PC-9 (cell line): Measurements from ENCODE around the gene MYBPH. TPM values are rescaled to one million over a fixed set of nuclear protein-coding genes. Genes with fewer than 3 reads are reported as not detected.

Experiments used
- BruUV-seq: library from RNA; stranded (reverse); fragments of 400-500 nt; replicated peaks from 2 replicates; lab custom pipeline; 2021; lab: Mats Ljungman, UMichigan
- CTCF ChIA-PET: fragments of 300-600 bp; sonication (Branson Sonifier 250); formaldehyde crosslinking; loops from one replicate; lab custom pipeline; 2022; ENCODE audit warnings: antibody characterized with exemption; lab: Charles Lee
- POLR2A ChIA-PET: fragments of 300-600 bp; sonication (Branson Sonifier 250); formaldehyde crosslinking; loops from one replicate; lab custom pipeline; 2022; ENCODE audit warnings: antibody characterized with exemption; ENCODE audit not compliant: unreplicated experiment; lab: Charles Lee
- DNase-seq, 2 experiments: peaks; one replicate each; pipeline versions ENCODE4 v3.0.0 to v3.0.0-alpha.2; 2015 to 2022; ENCODE audit warnings: mixed read lengths in 1 of 2
- H2AFZ ChIP-seq: fragments of 200-600 bp; sonication (generic); 2 replicates; pipeline ENCODE4 v1.8.1; 2017; ENCODE audit warnings: antibody characterized with exemption
- H3F3A ChIP-seq: fragments of 200-600 bp; sonication (generic); 2 replicates; pipeline ENCODE4 v1.8.1; 2017; ENCODE audit warnings: antibody characterized with exemption, mild to moderate bottlenecking, low read depth; ENCODE audit not compliant: insufficient read depth
- H3K27ac ChIP-seq: fragments of 200-600 bp; sonication (generic); 2 replicates; pipeline ENCODE4 v1.6.1; 2016; ENCODE audit warnings: mixed run types
- H3K27me3 ChIP-seq: fragments of 200-600 bp; sonication (generic); 2 replicates; pipeline ENCODE4 v1.6.1; 2016; ENCODE audit warnings: low read depth, mixed run types; ENCODE audit not compliant: insufficient read depth
- H3K36me3 ChIP-seq: fragments of 200-600 bp; sonication (generic); 2 replicates; pipeline ENCODE4 v1.6.1; 2016; ENCODE audit warnings: low read depth, mixed run types
- H3K4me1 ChIP-seq: fragments of 200-600 bp; sonication (generic); replicated peaks from 2 replicates; pipeline ENCODE4 v1.6.1; 2016; ENCODE audit warnings: mixed run types; ENCODE audit not compliant: insufficient read depth
- H3K4me2 ChIP-seq: fragments of 200-600 bp; sonication (generic); 2 replicates; pipeline ENCODE4 v1.6.1; 2017; ENCODE audit warnings: mixed run types
- H3K4me3 ChIP-seq: fragments of 200-600 bp; sonication (generic); 2 replicates; pipeline ENCODE4 v1.6.1; 2016; ENCODE audit warnings: mixed run types
- H3K79me2 ChIP-seq: fragments of 200-600 bp; sonication (generic); 2 replicates; pipeline ENCODE4 v1.6.1; 2017; ENCODE audit warnings: low read depth, mixed run types
- H3K9me2 ChIP-seq: fragments of 200-600 bp; sonication (generic); 2 replicates; pipeline ENCODE4 v1.8.1; 2017; ENCODE audit warnings: mild to moderate bottlenecking; ENCODE audit not compliant: insufficient read depth
- H3K9me3 ChIP-seq: fragments of 200-600 bp; sonication (generic); 2 replicates; pipeline ENCODE4 v1.8.1; 2016; ENCODE audit warnings: low read depth; ENCODE audit not compliant: insufficient read depth
- H4K20me1 ChIP-seq: fragments of 200-600 bp; sonication (generic); 2 replicates; pipeline ENCODE4 v1.8.1; 2017; ENCODE audit not compliant: insufficient read depth
- EZH2 ChIP-seq: fragments of 200-600 bp; sonication (generic); IDR thresholded peaks from 2 replicates; pipeline ENCODE4 v1.8.0; 2017; ENCODE audit warnings: antibody characterized with exemption, low read depth
- intact Hi-C: fragments of 100-400 bp; cut with micrococcal nuclease; formaldehyde crosslinking; loops from one replicate; pipeline ENCODE4 v1.10.0; 2022; ENCODE audit not compliant: unreplicated experiment
- total RNA-seq: library from RNA; stranded (reverse); gene quantifications from 2 replicates; pipeline ENCODE4 v1.2.3, GENCODE V29; 2021
- TF ChIP-seq, protein P1 (sequence below): fragments of 200-600 bp; sonication (generic); conservative IDR thresholded peaks from 2 replicates; pipeline ENCODE4 v1.6.1; 2017; ENCODE audit warnings: mixed run types, antibody characterized with exemption, mild to moderate bottlenecking, moderate library complexity

The MYBPH gene
- total RNA-seq, 1 experiment from 2014 or later = not detected

DNA sequence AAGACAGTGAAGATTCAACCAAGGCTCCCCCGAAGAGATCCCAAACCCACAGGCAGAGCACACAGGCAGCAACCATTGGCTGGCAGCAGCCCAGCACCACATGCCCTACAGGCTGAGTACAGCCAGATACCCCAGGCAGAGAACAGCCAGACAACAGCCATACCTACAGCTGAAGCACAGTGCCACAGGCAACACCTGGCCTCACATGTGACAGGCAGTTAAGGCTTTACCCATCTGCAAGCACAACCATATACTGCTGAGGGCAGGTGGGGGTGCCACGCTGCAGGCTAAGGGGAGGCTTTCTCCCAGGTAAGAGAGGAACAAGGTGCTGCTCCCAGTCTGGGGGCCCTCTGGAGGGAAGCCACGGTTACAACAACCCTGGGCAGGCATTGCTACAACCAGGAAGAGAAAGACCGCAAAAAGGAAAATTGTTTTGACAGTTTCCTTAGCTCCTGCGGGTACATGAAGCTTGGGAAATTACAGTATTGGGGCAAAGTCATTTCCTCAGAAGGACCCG is 41.6 kb upstream of the MYBPH start:
- no peak for TF ChIP-seq EZH2
- TF ChIP-seq, protein P1, sequence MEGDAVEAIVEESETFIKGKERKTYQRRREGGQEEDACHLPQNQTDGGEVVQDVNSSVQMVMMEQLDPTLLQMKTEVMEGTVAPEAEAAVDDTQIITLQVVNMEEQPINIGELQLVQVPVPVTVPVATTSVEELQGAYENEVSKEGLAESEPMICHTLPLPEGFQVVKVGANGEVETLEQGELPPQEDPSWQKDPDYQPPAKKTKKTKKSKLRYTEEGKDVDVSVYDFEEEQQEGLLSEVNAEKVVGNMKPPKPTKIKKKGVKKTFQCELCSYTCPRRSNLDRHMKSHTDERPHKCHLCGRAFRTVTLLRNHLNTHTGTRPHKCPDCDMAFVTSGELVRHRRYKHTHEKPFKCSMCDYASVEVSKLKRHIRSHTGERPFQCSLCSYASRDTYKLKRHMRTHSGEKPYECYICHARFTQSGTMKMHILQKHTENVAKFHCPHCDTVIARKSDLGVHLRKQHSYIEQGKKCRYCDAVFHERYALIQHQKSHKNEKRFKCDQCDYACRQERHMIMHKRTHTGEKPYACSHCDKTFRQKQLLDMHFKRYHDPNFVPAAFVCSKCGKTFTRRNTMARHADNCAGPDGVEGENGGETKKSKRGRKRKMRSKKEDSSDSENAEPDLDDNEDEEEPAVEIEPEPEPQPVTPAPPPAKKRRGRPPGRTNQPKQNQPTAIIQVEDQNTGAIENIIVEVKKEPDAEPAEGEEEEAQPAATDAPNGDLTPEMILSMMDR = no peak
- Histone ChIP-seq H3K9me2 (no peaks in the 10 kb centered on the region), H3K4me2 (no peak overlapping the region), H2AFZ (no peak overlapping the region), H3K4me3 (no peak overlapping the region), H3K27me3 (peaks cover 21% of the 10 kb centered on the region; the same call in 1 of the 2 replicates), H3K4me1 (no peaks in the 10 kb centered on the region), H3F3A (no peaks in the 10 kb centered on the region), H3K79me2 (no peaks in the 10 kb centered on the region), H3K36me3 (no peaks in the 10 kb centered on the region), H3K27ac (no peak overlapping the region), H4K20me1 (no peaks in the 10 kb centered on the region), H3K9me3 (no peaks in the 10 kb centered on the region)
- BruUV-seq = no TSS peak
- POLR2A ChIA-PET = no interaction called here
- DNase-seq = no peak
- CTCF ChIA-PET = interaction anchor here (1.0 to 2.0 kb wide), 3 partner anchors 99 to 177 kb away, joined by 4 to 23 read pairs (median 4); no protein-coding TSS in a partner anchor
- intact Hi-C loops = loop anchor here (2.0 kb wide), 1 partner anchor 44 kb away; no protein-coding TSS in a partner anchor

DNA sequence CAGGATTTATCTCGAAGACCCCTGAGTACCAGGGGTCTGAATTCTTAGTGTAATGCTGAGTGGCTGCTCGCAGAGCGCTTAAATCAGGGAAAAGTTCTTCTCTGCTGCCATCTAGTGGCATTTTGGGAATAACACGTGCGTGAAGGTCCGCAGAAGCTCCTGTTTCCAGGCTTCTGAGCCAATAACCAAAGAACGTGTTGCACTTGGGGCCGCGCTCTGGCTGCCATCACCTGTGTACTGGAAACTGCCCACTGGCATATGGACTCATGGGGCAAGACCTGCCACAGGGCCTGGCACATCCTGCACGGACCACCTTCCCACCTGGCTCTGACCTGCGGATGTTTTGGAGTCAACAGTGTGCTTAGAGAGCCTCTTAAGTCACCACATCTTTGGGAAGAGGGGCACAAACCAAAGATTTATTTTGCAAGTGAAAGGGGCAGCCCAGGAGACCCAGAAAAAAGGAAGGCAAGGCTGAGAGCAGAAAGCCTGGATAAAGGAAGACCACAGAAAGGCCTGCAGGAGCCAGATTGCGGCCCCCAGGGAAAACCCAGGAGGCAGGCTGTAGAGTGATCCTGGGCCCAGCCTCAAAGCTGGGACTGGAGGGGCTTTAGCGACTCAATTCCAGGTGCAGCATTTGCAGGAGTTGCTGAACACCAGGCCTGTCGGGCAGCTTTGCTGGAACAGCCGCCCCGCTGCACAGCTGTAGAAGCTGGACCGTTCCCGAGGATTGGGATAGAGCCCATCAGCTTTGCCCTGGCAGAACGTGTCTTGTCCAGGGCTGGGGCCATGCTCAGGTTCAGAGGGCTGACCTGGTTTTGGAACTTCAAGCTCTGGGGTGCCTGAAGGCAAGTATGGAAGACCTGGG is 40.9 kb upstream of the MYBPH start:
- Histone ChIP-seq H3K4me3 (no peak overlapping the region), H2AFZ (no peak overlapping the region), H3K4me1 (no peaks in the 10 kb centered on the region), H3K36me3 (no peaks in the 10 kb centered on the region), H3K27ac (no peak overlapping the region), H4K20me1 (no peaks in the 10 kb centered on the region), H3K79me2 (no peaks in the 10 kb centered on the region), H3F3A (no peaks in the 10 kb centered on the region), H3K9me3 (no peaks in the 10 kb centered on the region), H3K4me2 (no peak overlapping the region), H3K9me2 (no peaks in the 10 kb centered on the region), H3K27me3 (peaks cover 18% of the 10 kb centered on the region; the same call in 1 of the 2 replicates)
- DNase-seq = peak; percentile 55 to 56
- ChIA-PET CTCF (interaction anchor here (0.7 to 2.0 kb wide), 6 partner anchors 88 to 1543 kb away, joined by 4 to 23 read pairs (median 5); no protein-coding TSS in a partner anchor), POLR2A (interaction anchor here (0.6 to 1.0 kb wide), 2 partner anchors 174 to 177 kb away, joined by 4 read pairs; no protein-coding TSS in a partner anchor)
- BruUV-seq = no TSS peak
- intact Hi-C loops = loop anchor here (1.0 to 2.0 kb wide), 3 partner anchors 44 to 177 kb away; no protein-coding TSS in a partner anchor
- no peak for TF ChIP-seq EZH2
- TF ChIP-seq, protein P1 = peak; percentile 86

DNA sequence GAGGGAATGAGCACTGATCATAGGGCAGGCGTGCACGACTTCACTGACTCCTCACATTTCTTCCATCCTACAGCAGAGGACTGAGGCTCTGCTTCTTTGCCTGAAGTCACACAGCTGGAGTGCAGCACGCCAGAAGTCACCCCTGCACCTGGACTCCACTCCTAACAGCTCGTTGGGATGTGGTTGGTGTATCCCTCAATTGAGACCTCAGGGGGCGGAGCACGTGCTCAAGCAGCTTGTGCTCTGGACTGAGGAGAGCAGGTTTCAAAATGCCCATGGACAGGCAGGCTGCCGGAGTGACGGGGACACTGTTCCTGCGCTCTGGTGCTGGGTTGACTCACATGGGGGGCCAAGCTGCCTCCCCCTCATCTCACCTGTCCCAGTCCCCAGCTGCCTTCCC is 39.9 kb upstream of the MYBPH start:
- no peaks in the 10 kb centered on the region for H4K20me1 ChIP-seq
- no peaks in the 10 kb centered on the region for H3K9me3 ChIP-seq
- H3K4me3 ChIP-seq = no peak overlapping the region
- no peak overlapping the region for H2AFZ ChIP-seq
- H3K9me2 ChIP-seq = no peaks in the 10 kb centered on the region
- no peak for DNase-seq
- H3K27ac ChIP-seq = no peak overlapping the region
- no peak overlapping the region for H3K4me2 ChIP-seq
- intact Hi-C loops = no loop called here
- ChIA-PET POLR2A (interaction anchor here (0.6 to 1.0 kb wide), 2 partner anchors 173 to 176 kb away, joined by 4 read pairs; no protein-coding TSS in a partner anchor), CTCF (interaction anchor here (0.9 to 2.0 kb wide), 4 partner anchors 87 to 215 kb away, joined by 4 to 23 read pairs (median 10); no protein-coding TSS in a partner anchor)
- no peaks in the 10 kb centered on the region for H3K36me3 ChIP-seq
- peaks cover 17% of the 10 kb centered on the region; the same call in 1 of the 2 replicates for H3K27me3 ChIP-seq
- no peaks in the 10 kb centered on the region for H3K79me2 ChIP-seq
- H3F3A ChIP-seq = no peaks in the 10 kb centered on the region
- BruUV-seq = no TSS peak
- no peaks in the 10 kb centered on the region for H3K4me1 ChIP-seq
- no peak for TF ChIP-seq EZH2
- TF ChIP-seq, protein P1 = no peak
